ENCODE results near the gene LAMA3.

Gene LAMA3

GRCh38 chr18:23903971-23904370, 214.7 kb downstream of the LAMA3 start:
- DNase-seq (ENCODE audit: low spot score) = no peak

- no peak for DNase-seq (ENCODE audit: low spot score)
These were observed 217.4 kb downstream of the LAMA3 start for GRCh38 chr18:23906658-23907057.

DNA sequence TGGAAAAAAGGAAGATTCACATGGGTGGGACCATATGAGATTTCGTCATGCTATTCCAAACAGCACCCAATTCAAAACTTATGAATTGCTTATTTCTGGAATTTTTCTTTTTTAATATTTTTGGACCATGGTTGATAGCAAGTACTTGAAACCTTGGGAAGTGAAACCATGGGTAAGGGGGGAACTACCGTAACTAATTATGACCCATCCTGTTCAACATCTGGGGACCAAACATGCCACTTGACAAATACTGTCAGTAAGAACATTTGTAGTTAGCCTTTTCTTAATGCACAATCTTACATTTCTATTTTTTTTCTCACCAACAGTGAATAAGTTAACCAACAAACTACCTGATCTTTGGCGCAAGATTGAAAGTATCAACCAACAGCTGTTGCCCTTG, 219.6 kb downstream of the LAMA3 start:
- DNase-seq (ENCODE audit: low spot score) = no peak

DNA sequence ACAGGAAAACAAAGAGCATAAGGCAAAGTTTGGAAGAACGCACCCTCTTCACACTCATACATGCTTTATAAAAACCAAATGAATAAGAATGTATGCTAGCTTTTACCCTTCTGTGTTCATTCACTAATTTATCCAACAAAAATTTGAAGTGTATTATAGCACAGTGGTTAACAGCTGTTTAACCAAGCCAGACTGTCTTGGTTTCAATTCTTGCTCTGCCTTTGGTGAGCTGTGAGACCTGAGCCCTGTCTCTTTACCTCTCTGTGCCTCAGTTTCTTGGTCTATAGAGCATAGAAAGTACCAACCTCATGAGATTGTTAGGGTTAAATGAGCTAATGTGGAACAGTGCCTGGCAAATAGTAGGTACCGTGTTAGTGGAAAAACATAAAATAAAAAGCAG, 220.8 kb downstream of the LAMA3 start:
- no peak for DNase-seq (ENCODE audit: low spot score)

DNA sequence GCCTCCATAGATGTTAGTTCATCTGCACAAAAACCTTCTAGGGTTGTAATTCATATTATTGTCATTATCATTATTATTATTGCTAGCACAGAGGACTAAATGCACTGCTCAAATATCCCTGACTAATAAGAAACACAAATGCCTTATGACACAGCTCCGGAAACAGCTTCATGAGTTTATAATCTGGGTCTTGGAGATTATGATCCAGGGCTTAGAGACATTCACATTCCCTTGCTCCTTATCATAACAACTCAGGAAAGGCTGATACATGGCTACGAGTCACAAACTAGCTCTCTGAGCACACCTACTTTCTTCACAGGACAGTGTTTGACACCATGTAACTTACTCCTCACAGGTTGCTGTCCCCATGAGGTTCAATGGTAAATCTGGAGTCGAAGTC, 223.1 kb downstream of the LAMA3 start:
- no peak for DNase-seq (ENCODE audit: low spot score)

DNA sequence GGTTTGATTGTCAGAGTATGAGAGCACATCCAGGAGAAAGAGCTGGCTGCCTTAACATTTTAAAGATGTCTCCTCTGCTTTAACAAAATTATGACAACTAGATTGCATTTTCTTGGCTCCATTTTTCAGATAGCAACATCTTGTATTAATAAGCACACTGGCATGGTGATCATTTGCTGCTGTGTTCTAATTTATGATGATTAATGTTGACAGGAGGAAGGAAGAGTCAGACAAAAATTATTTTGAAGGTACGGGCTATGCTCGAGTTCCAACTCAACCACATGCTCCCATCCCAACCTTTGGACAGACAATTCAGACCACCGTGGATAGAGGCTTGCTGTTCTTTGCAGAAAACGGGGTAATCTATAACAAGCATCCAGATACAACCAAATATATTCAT, 227.1 kb downstream of the LAMA3 start:
- DNase-seq (ENCODE audit: low spot score) = no peak

DNA sequence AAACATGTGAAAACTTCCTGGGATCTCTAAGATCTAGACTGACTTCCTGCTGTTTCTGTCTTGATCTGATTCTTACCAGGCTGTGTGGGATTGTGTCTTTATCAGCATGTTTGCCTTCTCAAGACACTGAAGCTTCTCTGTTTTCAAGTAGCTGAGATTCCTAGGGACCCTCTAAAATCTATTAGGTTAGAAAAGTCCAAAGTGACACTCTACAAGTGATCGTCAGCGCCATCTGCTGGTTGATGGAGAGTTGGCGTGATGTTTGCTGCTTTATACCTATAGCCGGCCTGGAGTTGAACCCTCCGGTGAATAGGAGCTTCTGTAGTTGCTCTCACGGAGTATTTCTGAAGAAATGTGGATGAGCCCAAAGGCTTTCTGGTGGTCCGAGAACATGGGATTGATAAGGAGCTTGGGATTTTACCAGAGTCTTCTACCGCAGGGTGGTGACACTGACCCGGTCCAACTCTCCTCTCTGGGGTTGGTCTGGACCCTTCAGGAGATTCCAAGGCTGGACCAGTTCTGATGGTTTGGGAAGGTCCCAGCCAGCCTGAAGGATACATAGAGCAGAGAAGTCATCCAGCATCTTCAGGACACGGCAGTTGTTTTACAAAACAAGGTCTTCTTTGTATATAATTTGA, 229.3 kb downstream of the LAMA3 start:
- peak; percentile 72 for DNase-seq (ENCODE audit: low spot score)

DNA sequence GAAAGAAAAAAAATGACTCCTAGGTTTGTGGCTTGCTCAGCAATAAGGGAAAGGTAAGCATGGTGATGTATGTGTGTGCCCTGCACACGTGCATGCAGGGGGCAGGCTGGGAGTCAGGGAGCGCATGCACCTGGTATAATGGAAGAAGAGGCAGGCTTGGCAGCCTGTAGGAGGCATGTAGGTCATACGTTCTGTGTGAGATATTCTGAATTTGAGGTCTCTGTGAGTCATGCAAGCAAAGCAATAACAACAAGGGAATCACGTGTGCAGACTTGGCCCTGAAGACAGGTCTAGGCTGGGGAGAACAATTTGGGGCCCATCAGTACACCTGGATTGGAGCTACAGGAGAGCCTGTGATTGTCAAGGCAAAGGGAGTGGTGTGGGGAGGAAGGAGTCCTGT, 230.8 kb downstream of the LAMA3 start:
- no peak for DNase-seq (ENCODE audit: low spot score)

- no peak for DNase-seq (ENCODE audit: low spot score)
These were observed 232.5 kb downstream of the LAMA3 start for GRCh38 chr18:23921716-23922285.

GRCh38 chr18:23922939-23923338, 233.7 kb downstream of the LAMA3 start:
- DNase-seq (ENCODE audit: low spot score) = no peak

- no peak for DNase-seq (ENCODE audit: low spot score)
These were observed 235.6 kb downstream of the LAMA3 start for GRCh38 chr18:23924813-23925212.

DNA sequence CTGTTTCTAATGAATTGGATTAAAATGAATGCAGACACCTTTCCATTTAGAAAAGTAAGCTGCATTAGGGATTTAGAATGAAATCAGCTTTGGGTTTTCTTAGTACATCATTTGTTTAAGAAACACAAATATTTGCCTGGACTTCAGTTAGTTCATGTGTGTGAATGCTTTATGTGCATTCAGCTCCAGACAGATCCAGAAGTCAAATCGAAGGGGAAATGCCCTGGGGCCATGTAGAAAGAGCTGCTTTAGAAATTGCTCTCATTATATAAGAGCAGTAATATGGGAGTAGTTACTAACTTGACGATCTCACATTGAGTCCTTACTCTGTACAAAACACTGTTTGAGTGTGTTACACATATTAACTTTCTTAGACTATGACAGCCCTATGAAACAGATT, 237.3 kb downstream of the LAMA3 start:
- no peak for DNase-seq (ENCODE audit: low spot score)

GRCh38 chr18:23927821-23928746, 238.8 kb downstream of the LAMA3 start:
- no peak for DNase-seq (ENCODE audit: low spot score)

DNA sequence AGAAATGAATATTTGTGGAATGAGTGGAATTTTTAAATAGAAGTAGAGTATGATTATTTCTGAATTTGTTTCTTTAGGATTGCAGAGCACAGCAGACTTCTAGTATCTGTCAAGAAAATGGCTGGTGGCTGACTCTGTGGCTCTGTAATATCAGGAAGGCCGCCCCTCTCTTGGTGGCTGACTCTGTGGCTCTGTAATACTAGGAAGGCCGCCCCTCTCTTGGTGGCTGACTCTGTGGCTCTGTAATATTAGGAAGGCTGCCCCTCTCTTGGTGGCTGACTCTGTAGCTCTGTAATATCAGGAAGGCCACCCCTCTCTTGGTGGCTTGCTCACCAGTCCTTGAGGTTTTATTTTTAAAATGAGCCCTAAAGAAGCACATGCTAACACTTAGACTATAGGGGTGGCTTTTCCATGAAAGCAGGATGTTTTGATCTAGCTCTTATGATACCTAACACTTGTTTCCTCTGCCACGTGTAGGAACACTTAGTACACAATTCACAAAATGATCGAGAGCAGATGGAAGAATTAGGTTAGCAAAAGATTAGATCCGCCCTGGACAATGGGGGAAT, 240.2 kb downstream of the LAMA3 start:
- no peak for DNase-seq (ENCODE audit: low spot score)

GRCh38 chr18:23930002-23930401, 240.7 kb downstream of the LAMA3 start:
- no peak for DNase-seq (ENCODE audit: low spot score)

GRCh38 chr18:23932385-23933067, 243.3 kb downstream of the LAMA3 start:
- DNase-seq (ENCODE audit: low spot score) = no peak

GRCh38 chr18:23933407-23933806, 244.2 kb downstream of the LAMA3 start:
- DNase-seq (ENCODE audit: low spot score) = no peak

DNA sequence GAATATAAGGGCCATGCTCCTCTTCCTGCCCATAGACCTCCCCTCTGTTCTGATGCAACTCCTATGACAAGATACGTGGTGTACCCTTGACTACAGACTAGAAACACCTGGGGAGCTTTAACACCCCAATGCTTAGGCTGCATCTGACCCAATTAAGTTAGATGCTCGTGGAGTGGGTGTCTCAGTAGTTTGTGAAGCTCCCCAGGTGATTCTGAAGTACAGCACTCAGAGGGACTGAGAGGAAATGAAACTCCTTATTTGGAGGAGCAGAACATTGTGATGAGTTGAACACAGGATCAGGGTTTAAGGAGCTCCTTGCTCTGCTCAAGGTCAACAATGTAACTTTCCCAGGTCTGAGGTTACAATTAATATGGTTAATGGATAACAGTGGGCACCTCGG, 245.0 kb downstream of the LAMA3 start:
- DNase-seq (ENCODE audit: low spot score) = no peak

DNA sequence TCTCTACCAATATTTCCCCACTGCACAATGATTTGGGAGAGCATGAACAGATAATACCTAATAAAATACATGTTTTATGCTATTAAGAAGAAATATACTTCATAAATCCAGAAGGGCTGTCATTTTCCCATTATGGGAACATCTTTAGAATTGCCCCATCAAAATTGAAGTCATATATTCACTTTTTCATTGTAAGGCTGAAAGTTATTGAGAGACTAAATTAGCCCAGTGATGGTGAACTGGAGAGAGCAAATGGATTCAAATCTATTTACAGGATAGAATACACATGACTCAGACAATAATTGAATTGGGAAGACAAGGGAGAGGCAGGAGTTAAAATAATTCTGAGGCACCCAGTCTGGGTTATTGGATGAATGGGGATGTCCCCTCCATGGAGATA, 245.6 kb downstream of the LAMA3 start:
- DNase-seq (ENCODE audit: low spot score) = no peak

DNA sequence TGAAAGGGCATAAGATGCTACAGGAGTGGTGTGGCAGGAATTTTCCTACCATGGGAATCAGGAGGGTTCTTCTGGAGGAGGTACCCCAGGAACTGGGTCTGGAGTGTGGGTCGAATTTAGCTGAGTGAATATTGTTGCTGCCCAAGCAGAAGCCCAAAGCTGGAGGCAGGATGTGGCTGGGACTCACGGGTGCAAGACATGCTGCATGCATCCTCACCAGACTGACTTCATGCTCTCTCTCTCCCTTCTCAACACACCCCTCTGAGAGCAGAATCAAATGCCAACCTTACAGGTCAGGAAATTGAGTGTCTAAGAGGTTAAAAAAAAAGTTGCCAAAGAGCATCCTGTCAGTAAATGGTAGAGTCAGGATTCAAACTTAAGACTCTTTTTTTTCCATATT, 246.6 kb downstream of the LAMA3 start:
- DNase-seq (ENCODE audit: low spot score) = no peak

GRCh38 chr18:23936381-23936958, 247.2 kb downstream of the LAMA3 start:
- DNase-seq (ENCODE audit: low spot score) = no peak
